Measurements from ENCODE around the gene SAMHD1.
"Not testable (repeated sequence)": the region's sequence is repeated elsewhere in the genome, so short reads cannot be mapped to it uniquely, and the experiment has no call there.

The SAMHD1 gene

DNA sequence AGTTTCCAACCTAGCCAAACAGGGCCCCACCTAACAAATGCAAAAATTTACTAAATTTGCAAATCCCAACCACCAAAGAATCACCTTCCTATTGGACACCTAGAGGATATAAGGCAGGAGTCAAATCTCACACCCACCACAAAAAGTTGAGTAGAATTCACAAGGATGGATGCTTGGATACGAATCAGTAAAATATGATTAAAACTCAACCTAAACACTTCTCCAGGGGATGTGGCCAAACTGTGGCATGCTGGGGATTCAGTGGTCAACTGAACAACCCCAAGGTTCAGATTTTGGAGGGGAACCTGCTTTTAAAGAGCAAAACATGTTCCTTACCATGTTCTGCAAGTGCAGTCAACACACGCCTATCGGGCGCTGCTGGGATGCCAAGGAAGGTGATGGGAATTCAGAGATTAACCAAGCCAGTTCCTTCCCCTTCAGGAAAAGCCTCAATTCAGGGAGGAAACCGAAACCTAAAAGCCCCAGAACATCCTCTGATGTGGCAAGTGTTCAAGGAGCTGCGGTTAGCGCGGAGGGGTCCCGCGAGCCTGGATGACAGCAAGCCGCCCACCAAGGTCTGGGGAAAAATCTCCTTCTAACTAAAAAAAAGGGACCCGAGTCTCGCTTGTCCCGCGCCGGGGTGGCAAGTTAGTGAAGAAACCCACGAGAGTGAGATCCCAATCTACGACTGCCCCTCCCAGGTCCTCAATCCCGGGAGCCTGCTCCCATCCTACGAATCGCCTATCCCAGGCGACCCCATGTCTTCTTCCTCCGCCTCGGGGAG is 902 bp downstream of the SAMHD1 start:
- no peaks in the 10 kb centered on the region for H3K27me3 ChIP-seq
- peak overlapping the region; percentile 86 to 90 for H3K27ac ChIP-seq
- H3K4me3 ChIP-seq: peak overlapping the region; percentile 84 to 98
- H3K4me1 ChIP-seq: peaks cover 0 to 55% (median 6%) of the 10 kb centered on the region in 4 donors
- TF ChIP-seq, protein P1, sequence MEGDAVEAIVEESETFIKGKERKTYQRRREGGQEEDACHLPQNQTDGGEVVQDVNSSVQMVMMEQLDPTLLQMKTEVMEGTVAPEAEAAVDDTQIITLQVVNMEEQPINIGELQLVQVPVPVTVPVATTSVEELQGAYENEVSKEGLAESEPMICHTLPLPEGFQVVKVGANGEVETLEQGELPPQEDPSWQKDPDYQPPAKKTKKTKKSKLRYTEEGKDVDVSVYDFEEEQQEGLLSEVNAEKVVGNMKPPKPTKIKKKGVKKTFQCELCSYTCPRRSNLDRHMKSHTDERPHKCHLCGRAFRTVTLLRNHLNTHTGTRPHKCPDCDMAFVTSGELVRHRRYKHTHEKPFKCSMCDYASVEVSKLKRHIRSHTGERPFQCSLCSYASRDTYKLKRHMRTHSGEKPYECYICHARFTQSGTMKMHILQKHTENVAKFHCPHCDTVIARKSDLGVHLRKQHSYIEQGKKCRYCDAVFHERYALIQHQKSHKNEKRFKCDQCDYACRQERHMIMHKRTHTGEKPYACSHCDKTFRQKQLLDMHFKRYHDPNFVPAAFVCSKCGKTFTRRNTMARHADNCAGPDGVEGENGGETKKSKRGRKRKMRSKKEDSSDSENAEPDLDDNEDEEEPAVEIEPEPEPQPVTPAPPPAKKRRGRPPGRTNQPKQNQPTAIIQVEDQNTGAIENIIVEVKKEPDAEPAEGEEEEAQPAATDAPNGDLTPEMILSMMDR (IDR thresholded peaks at IDR 0.05): peak; percentile 2 to 20
- peaks cover 8 to 12% (median 10%) of the 10 kb centered on the region in 3 donors for H3K36me3 ChIP-seq
- peak in 1 of 2 donors; percentile 29 for DNase-seq
- intact Hi-C loops (cut with DNase I; ENCODE audit: low total_unique reads): no loop called here
- H3K9me3 ChIP-seq: no peaks in the 10 kb centered on the region

DNA sequence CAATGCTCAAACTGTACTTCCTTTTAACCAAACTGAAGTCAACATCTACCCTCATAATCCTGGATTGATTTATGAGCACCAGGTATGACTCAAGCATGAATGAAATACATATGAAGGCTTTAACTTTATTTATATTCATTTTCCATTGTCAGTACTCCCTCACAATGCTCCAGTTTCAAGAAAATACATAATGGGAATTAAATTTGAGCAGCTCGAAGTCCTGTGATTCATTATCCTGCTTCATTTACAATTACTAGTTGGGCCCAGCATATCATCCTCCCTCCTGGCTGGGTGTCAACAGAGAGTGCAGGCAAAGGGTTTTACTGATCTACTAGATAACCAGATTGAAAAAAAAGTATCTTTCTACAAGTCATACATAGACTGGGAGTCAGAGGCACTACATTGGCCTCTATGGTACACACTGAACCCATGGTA is 10.1 kb downstream of the SAMHD1 start:
- TF ChIP-seq, protein P1 (IDR thresholded peaks at IDR 0.05): no peak
- Histone ChIP-seq H3K27me3 (no peaks in the 10 kb centered on the region), H3K9me3 (no peaks in the 10 kb centered on the region), H3K36me3 (peaks cover 24 to 58% (median 47%) of the 10 kb centered on the region in 3 donors), H3K27ac (peak overlapping the region; percentile 80 to 82), H3K4me1 (peaks cover 0 to 97% (median 20%) of the 10 kb centered on the region in 4 donors), H3K4me3 (no peak overlapping the region)
- DNase-seq: no peak
- intact Hi-C loops (cut with DNase I; ENCODE audit: low total_unique reads): no loop called here

DNA sequence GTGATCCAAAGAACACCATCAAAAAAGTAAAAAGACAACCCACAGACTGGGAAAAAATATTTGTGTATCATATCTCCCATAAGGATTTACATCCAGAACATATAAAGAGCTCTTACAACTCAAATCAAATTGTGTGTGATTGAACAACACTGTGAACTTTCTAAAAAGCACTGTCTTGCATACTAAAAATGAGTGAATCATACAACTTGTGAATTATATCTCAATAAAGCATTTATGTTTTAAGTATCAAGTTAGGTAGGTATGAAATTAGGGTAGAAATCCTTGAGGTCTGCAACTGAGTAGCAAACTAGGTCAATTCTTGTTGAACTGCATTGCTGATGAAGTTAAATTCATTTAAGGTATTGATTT is 14.1 kb downstream of the SAMHD1 start:
- Histone ChIP-seq H3K9me3 (no peaks in the 10 kb centered on the region), H3K4me3 (no peak overlapping the region), H3K36me3 (peaks cover 29 to 64% (median 63%) of the 10 kb centered on the region in 3 donors), H3K27me3 (no peaks in the 10 kb centered on the region), H3K4me1 (peaks cover 0 to 69% (median 17%) of the 10 kb centered on the region in 4 donors), H3K27ac (peak overlapping the region; percentile 78)
- intact Hi-C loops (cut with DNase I; ENCODE audit: low total_unique reads): no loop called here
- DNase-seq: no peak
- TF ChIP-seq, protein P1 (IDR thresholded peaks at IDR 0.05): no peak

DNA sequence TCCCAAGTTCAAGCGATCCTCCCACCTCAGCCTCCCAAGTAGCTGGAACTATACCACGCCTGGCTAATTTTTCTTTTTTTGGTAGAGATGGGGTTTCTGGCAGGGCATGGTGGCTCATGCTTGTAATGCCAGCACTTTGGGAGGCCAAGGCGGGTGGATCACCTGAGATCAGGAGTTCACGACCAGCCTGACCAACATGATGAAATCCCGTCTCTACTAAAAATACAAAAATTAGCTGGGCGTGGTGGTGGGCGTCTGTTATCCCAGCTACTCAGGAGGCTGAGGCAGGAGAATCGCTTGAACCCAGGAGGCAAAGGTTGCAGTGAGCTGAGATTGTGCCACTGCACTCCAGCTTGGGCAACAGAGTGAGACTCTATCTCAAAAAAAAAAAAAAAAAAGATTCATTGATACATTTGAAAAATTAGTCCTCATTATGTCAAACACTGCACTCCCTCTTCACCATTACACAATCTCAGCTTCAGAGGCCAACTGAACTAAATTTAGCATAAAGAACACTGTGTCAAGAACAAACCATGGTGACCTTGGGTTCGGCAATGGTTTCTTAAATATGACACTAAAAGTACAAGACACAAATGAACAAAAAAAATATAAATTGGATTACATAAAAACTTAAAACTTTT is 14.6 kb downstream of the SAMHD1 start:
- intact Hi-C loops (cut with DNase I; ENCODE audit: low total_unique reads); H3K4me3 ChIP-seq; H3K9me3 ChIP-seq; H3K27me3 ChIP-seq: not testable (repeated sequence)
- H3K36me3 ChIP-seq: peaks cover 35 to 65% (median 64%) of the 10 kb centered on the region in 3 donors
- peak in 1 of 2 donors; percentile 64 for DNase-seq
- H3K4me1 ChIP-seq: peaks cover 0 to 66% (median 17%) of the 10 kb centered on the region in 4 donors
- H3K27ac ChIP-seq: peak overlapping the region; percentile 78

DNA sequence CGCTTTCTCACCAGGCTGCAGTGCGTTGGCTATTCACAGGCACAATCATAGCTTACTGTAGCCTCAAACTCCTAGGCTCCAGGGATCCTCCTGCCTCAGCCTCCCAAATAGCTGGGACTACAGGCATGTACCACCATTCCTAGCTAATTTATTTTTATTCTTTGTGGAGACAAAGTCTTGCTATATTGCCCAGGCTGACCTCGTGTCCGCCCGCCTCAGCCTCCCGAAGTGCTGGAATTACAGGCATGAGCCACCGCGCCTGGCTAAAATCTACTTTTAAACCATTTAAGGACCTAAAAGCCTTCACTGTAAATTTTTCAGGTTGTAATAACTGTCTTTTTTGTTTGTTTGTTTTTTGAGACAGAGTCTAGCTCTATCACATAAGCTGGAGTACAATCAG is 15.2 kb downstream of the SAMHD1 start:
- Histone ChIP-seq H3K9me3 (no peaks in the 10 kb centered on the region), H3K4me1 (peaks cover 0 to 64% (median 17%) of the 10 kb centered on the region in 4 donors), H3K4me3 (no peak overlapping the region), H3K27ac (peak overlapping the region; percentile 78), H3K36me3 (peaks cover 38 to 68% (median 64%) of the 10 kb centered on the region in 3 donors), H3K27me3 (no peaks in the 10 kb centered on the region)
- TF ChIP-seq, protein P1 (IDR thresholded peaks at IDR 0.05): no peak
- peak in 1 of 2 donors; percentile 41 for DNase-seq
- intact Hi-C loops (cut with DNase I; ENCODE audit: low total_unique reads): no loop called here

DNA sequence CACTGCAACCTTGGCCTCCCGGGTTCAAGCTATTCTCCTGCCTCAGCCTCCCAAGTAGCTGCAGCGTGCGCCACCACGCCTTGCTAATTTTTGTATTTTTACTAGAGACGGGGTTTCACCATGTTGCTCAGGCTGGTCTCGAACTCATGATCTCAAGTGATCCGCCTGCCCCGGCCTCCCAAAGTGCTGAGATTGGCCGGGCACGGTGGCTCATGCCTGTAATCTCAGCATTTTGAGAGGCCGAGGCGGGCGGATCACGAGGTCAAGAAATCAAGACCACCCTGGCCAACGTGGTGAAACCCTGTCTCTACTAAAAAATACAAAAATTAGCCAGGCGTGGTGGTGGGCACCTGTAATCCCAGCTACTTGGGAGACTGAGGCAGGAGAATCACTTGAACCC is 17.9 kb downstream of the SAMHD1 start:
- Histone ChIP-seq H3K4me1 (peaks cover 0 to 45% (median 17%) of the 10 kb centered on the region in 4 donors), H3K36me3 (peaks cover 64 to 82% (median 78%) of the 10 kb centered on the region in 3 donors)
- H3K9me3 ChIP-seq; H3K27ac ChIP-seq; H3K4me3 ChIP-seq; H3K27me3 ChIP-seq; intact Hi-C loops (cut with DNase I; ENCODE audit: low total_unique reads): not testable (repeated sequence)
- peak in 1 of 2 donors; percentile 59 for DNase-seq

Measured in tibial artery (tissue), 4 donors.